Measurements from ENCODE around the gene ZNF428. TPM values are rescaled to one million over a fixed set of nuclear protein-coding genes. Genes with fewer than 3 reads are reported as not detected.

ZNF428 gene
- polyA plus RNA-seq, 3 donors = 3.8 to 5.6 (median 3.9) TPM

DNA sequence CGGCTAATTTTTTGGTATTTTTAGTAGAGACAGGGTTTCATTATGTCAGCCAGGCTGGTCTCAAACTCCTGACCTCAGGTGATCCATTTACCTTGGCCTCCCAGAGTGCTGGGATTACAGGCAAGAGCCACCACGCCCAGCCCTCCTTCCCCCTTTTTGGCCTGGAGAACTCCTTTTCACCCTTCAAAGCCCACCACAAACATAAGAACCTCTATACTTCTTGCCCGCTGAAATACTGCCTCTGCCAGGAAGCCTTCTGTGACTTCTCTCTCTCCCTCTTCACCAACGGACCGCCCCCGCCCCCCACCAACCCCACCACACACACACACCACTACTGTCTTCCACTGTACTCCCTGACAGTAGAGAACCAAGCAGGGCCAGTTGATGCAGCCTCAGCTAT lies 2.5 kb downstream of the ZNF428 start:
- TF ChIP-seq, protein P1, sequence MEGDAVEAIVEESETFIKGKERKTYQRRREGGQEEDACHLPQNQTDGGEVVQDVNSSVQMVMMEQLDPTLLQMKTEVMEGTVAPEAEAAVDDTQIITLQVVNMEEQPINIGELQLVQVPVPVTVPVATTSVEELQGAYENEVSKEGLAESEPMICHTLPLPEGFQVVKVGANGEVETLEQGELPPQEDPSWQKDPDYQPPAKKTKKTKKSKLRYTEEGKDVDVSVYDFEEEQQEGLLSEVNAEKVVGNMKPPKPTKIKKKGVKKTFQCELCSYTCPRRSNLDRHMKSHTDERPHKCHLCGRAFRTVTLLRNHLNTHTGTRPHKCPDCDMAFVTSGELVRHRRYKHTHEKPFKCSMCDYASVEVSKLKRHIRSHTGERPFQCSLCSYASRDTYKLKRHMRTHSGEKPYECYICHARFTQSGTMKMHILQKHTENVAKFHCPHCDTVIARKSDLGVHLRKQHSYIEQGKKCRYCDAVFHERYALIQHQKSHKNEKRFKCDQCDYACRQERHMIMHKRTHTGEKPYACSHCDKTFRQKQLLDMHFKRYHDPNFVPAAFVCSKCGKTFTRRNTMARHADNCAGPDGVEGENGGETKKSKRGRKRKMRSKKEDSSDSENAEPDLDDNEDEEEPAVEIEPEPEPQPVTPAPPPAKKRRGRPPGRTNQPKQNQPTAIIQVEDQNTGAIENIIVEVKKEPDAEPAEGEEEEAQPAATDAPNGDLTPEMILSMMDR (IDR thresholded peaks at IDR 0.05) = no peak
- no peaks in the 10 kb centered on the region for H4K20me1 ChIP-seq (ENCODE audit: insufficient read depth, low read length)
- no peak overlapping the region for H2AFZ ChIP-seq (ENCODE audit: insufficient read depth, low read depth, low read length, poor library complexity, severe bottlenecking)
- peaks cover 0 to 5% (median 0%) of the 10 kb centered on the region in 3 donors for H3K27me3 Mint-ChIP-seq (ENCODE audit: low read depth in 3 of 3)
- peaks cover 16 to 17% of the 10 kb centered on the region in 2 donors for H3K4me1 ChIP-seq (ENCODE audit: control insufficient read depth in 1 of 2, insufficient read depth in 2 of 2, low read length in 2 of 2)
- H3K27ac ChIP-seq (ENCODE audit: low read depth in 1 of 2, low read length in 2 of 2) = no peak overlapping the region
- H3K36me3 ChIP-seq (replicated peaks in 1 of 2; ENCODE audit: control insufficient read depth in 1 of 2, insufficient read depth in 2 of 2, low read length in 2 of 2) = no peaks in the 10 kb centered on the region
- no peaks in the 10 kb centered on the region for H3K9me3 ChIP-seq (replicated peaks in 1 of 2; ENCODE audit: control insufficient read depth in 1 of 2, insufficient read depth in 1 of 2, low read length in 2 of 2)
- intact Hi-C loops (cut with micrococcal nuclease) = no loop called here
- peaks cover 0 to 6% (median 0%) of the 10 kb centered on the region in 7 donors for H3K9me3 Mint-ChIP-seq
- H3K9ac ChIP-seq (ENCODE audit: insufficient read depth, low read length, poor library complexity, severe bottlenecking) = no peak overlapping the region
- H3K4me3 ChIP-seq (replicated peaks in 1 of 3; ENCODE audit: low read depth in 2 of 3, low read length in 3 of 3) = no peak overlapping the region
- no peaks in the 10 kb centered on the region for H3K27me3 ChIP-seq (ENCODE audit: control insufficient read depth in 2 of 2, insufficient read depth in 2 of 2, low read length in 2 of 2)
- H3K79me2 ChIP-seq (ENCODE audit: insufficient read depth, low read length) = peaks cover 9% of the 10 kb centered on the region
- peak overlapping the region in 2 of 7 donors; percentile 28 to 30 for H3K27ac Mint-ChIP-seq
- peaks cover 22 to 24% of the 10 kb centered on the region in 2 donors for H3K36me3 Mint-ChIP-seq
- 98% methylated on average over 5 of the region's 6 CpGs for WGBS (ENCODE audit: insufficient coverage)
- no peak overlapping the region for H3K4me2 ChIP-seq (replicated peaks; ENCODE audit: extremely low read depth, low read length, poor library complexity, severe bottlenecking)
- DNase-seq = no peak
- H3K4me3 Mint-ChIP-seq = no peak overlapping the region
- H3K4me1 Mint-ChIP-seq = peaks cover 12% of the 10 kb centered on the region

DNA sequence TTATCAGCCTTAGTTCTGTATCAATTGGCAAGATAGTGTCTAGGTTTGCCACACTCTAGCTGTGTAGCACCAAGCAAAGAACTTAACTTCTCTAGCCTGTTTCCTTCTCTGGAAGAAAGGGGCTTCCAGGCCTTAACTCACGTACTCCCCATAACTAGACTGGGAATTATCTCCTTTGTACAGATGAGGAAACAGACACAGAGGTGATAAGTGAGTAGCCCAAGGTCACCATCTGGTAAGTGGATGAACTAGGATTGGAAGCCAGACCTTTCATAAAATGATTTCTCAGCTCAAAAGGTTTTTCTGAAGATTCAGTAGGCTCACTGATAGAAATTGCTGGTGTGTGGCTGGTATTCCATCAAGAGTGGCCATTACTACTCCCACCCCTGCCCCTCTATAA lies 3.1 kb downstream of the ZNF428 start:
- Histone ChIP-seq H3K9ac (ENCODE audit: insufficient read depth, low read length, poor library complexity, severe bottlenecking) (no peak overlapping the region), H4K20me1 (ENCODE audit: insufficient read depth, low read length) (no peaks in the 10 kb centered on the region), H3K27me3 (ENCODE audit: control insufficient read depth in 2 of 2, insufficient read depth in 2 of 2, low read length in 2 of 2) (no peaks in the 10 kb centered on the region), H3K4me2 (replicated peaks; ENCODE audit: extremely low read depth, low read length, poor library complexity, severe bottlenecking) (no peak overlapping the region), H3K4me3 (replicated peaks in 1 of 3; ENCODE audit: low read depth in 2 of 3, low read length in 3 of 3) (no peak overlapping the region), H3K36me3 (replicated peaks in 1 of 2; ENCODE audit: control insufficient read depth in 1 of 2, insufficient read depth in 2 of 2, low read length in 2 of 2) (no peaks in the 10 kb centered on the region), H3K9me3 (replicated peaks in 1 of 2; ENCODE audit: control insufficient read depth in 1 of 2, insufficient read depth in 1 of 2, low read length in 2 of 2) (no peaks in the 10 kb centered on the region), H3K4me1 (ENCODE audit: control insufficient read depth in 1 of 2, insufficient read depth in 2 of 2, low read length in 2 of 2) (peaks cover 16 to 17% of the 10 kb centered on the region in 2 donors), H3K27ac (ENCODE audit: low read depth in 1 of 2, low read length in 2 of 2) (no peak overlapping the region), H2AFZ (ENCODE audit: insufficient read depth, low read depth, low read length, poor library complexity, severe bottlenecking) (no peak overlapping the region), H3K79me2 (ENCODE audit: insufficient read depth, low read length) (peaks cover 9% of the 10 kb centered on the region)
- TF ChIP-seq, protein P1 (IDR thresholded peaks at IDR 0.05) = no peak
- Mint-ChIP-seq H3K27me3 (ENCODE audit: low read depth in 3 of 3) (peaks cover 0 to 5% (median 0%) of the 10 kb centered on the region in 3 donors), H3K4me1 (peaks cover 12% of the 10 kb centered on the region), H3K4me3 (no peak overlapping the region), H3K27ac (no peak overlapping the region), H3K36me3 (peaks cover 28 to 30% of the 10 kb centered on the region in 2 donors), H3K9me3 (peaks cover 0 to 6% (median 0%) of the 10 kb centered on the region in 7 donors)
- no peak for DNase-seq
- intact Hi-C loops (cut with micrococcal nuclease) = no loop called here
- WGBS (ENCODE audit: insufficient coverage) = no CpG with 5 or more reads among the region's 1 CpG
